ENCODE results near the gene PNMT. TPM values are rescaled to one million over a fixed set of nuclear protein-coding genes. Genes with fewer than 3 reads are reported as not detected.
"Not testable (repeated sequence)": the region's sequence is repeated elsewhere in the genome, so short reads cannot be mapped to it uniquely, and the experiment has no call there.

The PNMT gene
- polyA plus RNA-seq, 1 donor: 2.1 TPM

DNA sequence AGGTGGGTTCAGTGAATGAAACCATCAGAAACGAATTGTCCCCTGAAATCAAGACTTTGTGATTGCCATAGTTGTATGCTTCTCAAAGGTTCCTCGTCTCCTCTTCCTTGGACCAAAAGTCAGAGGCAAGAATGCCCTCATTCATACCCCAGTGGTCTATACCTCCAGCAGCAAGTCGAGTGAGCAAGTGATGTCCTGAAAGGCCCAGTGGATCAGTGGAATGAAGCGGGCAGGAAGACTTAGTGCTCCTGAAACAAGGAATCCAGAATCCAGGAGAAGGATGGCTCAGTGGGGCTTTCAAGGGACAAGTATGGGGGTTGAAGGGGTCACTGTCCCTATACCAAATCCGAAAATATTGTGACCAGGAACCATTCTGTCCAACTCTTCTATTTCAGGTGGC is 26.3 kb downstream of the PNMT start:
- H3K27ac ChIP-seq (ENCODE audit: low read length): peak overlapping the region; percentile 79
- H3K36me3 ChIP-seq (ENCODE audit: control insufficient read depth, insufficient read depth, low read length): no peaks in the 10 kb centered on the region
- no peaks in the 10 kb centered on the region for H3K27me3 ChIP-seq (ENCODE audit: control insufficient read depth, insufficient read depth, low read length)
- H3K9me3 ChIP-seq (ENCODE audit: control insufficient read depth, low read depth, low read length): no peaks in the 10 kb centered on the region
- DNase-seq: no peak
- no CpG with 5 or more reads among the region's 5 CpGs for WGBS (ENCODE audit: insufficient coverage, low lambda C conversion rate)
- H3K4me1 ChIP-seq (ENCODE audit: control insufficient read depth, insufficient read depth, low read length): peaks cover 44% of the 10 kb centered on the region
- H3K4me3 ChIP-seq (ENCODE audit: low read length): no peak overlapping the region

DNA sequence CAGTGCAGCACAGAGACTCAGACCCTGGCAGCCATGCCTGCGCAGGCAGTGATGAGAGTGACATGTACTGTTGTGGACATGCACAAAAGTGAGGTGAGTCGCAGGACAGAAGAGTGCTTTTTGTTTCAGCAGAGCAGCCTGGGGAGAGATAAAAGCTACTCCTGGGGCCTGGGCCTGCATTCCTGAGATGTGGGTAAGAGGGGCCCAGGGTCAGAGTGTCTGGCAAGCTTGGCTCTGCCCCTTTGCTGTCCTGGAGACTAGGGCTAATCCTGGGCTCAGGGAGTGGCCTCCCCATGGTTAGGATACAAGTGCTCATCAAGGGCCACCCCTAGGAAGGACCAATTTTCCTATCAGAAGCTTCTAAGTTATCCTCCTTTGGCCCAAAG is 26.8 kb downstream of the PNMT start:
- Histone ChIP-seq H3K27ac (ENCODE audit: low read length) (peak overlapping the region; percentile 79), H3K36me3 (ENCODE audit: control insufficient read depth, insufficient read depth, low read length) (no peaks in the 10 kb centered on the region)

DNA sequence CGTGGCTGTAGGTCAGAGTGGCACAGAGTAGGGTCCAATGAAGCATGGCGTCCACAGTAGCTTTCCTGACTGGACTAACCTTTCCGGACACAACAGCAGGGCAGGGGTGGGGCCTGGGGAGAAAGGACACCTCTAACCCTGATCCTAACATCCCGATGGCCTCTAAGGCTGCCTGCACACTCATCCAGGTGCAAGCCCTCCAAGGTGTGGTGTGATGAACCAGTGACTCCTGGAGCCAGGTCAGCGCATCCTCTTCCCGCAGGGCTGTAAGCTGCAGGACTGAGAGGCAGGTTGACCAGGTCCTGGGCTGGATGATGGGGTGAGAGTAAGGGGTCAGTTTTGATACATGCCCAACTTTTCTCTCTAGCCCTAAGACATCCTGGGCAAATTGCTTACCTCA is 28.5 kb downstream of the PNMT start:
- H3K27me3 ChIP-seq (ENCODE audit: control insufficient read depth, insufficient read depth, low read length): no peaks in the 10 kb centered on the region
- no CpG with 5 or more reads among the region's 6 CpGs for WGBS (ENCODE audit: insufficient coverage, low lambda C conversion rate)
- H3K36me3 ChIP-seq (ENCODE audit: control insufficient read depth, insufficient read depth, low read length): peaks cover under 1% of the 10 kb centered on the region
- no peaks in the 10 kb centered on the region for H3K9me3 ChIP-seq (ENCODE audit: control insufficient read depth, low read depth, low read length)
- H3K4me3 ChIP-seq (ENCODE audit: low read length): no peak overlapping the region
- no peak for DNase-seq
- H3K27ac ChIP-seq (ENCODE audit: low read length): no peak overlapping the region
- H3K4me1 ChIP-seq (ENCODE audit: control insufficient read depth, insufficient read depth, low read length): peaks cover 45% of the 10 kb centered on the region

More for the DNA sequence above, 26.8 kb downstream of the PNMT start:
- Histone ChIP-seq H3K27me3 (ENCODE audit: control insufficient read depth, insufficient read depth, low read length) (no peaks in the 10 kb centered on the region), H3K4me1 (ENCODE audit: control insufficient read depth, insufficient read depth, low read length) (peaks cover 44% of the 10 kb centered on the region), H3K4me3 (ENCODE audit: low read length) (no peak overlapping the region), H3K9me3 (ENCODE audit: control insufficient read depth, low read depth, low read length) (no peaks in the 10 kb centered on the region)
- no peak for DNase-seq
- no CpG with 5 or more reads among the region's 2 CpGs for WGBS (ENCODE audit: insufficient coverage, low lambda C conversion rate)

DNA sequence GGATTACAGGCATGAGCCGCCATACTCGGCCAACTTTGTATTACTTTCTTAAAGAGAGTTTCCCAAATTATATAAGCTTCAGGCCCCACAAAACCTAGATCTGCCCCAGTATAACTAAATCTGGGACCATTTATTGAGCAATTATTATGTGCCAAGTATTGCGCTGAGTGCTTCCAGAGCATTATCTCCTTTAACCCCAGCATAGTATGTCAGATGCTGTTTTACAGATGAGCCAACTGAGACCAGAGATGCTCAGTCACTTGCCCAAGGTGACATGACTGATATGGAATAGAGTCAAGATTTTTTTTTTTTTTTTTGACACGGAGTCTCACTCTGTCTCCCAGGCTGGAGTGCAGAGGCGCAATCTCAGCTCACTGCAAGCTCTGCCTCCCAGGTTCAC is 29.7 kb downstream of the PNMT start:
- no peak for DNase-seq
- 100% methylated on average over 1 of the region's 5 CpGs for WGBS (ENCODE audit: insufficient coverage, low lambda C conversion rate)
- H3K36me3 ChIP-seq (ENCODE audit: control insufficient read depth, insufficient read depth, low read length): peaks cover 9% of the 10 kb centered on the region
- H3K27me3 ChIP-seq (ENCODE audit: control insufficient read depth, insufficient read depth, low read length): no peaks in the 10 kb centered on the region
- no peak overlapping the region for H3K4me3 ChIP-seq (ENCODE audit: low read length)
- H3K9me3 ChIP-seq (ENCODE audit: control insufficient read depth, low read depth, low read length): no peaks in the 10 kb centered on the region
- peaks cover 51% of the 10 kb centered on the region for H3K4me1 ChIP-seq (ENCODE audit: control insufficient read depth, insufficient read depth, low read length)
- H3K27ac ChIP-seq (ENCODE audit: low read length): no peak overlapping the region

DNA sequence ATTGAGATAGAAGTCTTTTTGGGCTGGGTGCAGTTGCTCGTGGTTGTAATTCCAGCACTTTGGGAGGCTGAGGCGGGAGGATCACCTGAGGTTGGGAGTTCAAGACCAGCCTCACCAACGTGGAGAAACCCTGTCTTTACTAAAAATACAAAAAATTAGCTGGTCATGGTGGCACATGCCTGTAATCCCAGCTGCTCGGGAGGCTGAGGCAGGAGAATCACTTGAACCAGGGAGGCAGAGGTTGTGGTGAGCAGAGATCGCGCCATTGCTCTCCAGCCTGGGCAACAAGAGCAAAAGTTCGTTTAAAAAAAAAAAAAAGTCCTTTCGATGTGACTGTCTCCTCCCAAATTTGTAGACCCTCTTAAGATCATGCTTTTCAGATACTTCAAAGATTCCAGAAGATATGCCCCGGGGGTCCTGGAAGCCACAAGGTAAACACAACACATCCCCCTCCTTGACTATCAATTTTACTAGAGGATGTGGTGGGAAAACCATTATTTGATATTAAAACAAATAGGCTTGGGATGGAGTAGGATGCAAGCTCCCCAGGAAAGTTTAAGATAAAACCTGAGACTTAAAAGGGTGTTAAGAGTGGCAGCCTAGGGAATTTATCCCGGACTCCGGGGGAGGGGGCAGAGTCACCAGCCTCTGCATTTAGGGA is 31.0 kb downstream of the PNMT start:
- H3K4me1 ChIP-seq (ENCODE audit: control insufficient read depth, insufficient read depth, low read length): peaks cover 53% of the 10 kb centered on the region
- not testable (repeated sequence) for DNase-seq; H3K9me3 ChIP-seq (ENCODE audit: control insufficient read depth, low read depth, low read length); H3K27me3 ChIP-seq (ENCODE audit: control insufficient read depth, insufficient read depth, low read length)
- peak overlapping the region; percentile 93 for H3K27ac ChIP-seq (ENCODE audit: low read length)
- H3K36me3 ChIP-seq (ENCODE audit: control insufficient read depth, insufficient read depth, low read length): peaks cover 14% of the 10 kb centered on the region
- 64% methylated on average over 3 of the region's 11 CpGs for WGBS (ENCODE audit: insufficient coverage, low lambda C conversion rate)
- H3K4me3 ChIP-seq (ENCODE audit: low read length): peak overlapping the region; percentile 95

DNA sequence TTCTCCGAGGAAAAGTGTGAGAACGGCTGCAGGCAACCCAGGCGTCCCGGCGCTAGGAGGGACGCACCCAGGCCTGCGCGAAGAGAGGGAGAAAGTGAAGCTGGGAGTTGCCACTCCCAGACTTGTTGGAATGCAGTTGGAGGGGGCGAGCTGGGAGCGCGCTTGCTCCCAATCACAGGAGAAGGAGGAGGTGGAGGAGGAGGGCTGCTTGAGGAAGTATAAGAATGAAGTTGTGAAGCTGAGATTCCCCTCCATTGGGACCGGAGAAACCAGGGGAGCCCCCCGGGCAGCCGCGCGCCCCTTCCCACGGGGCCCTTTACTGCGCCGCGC is 31.5 kb downstream of the PNMT start, which contains the start of gene ERBB2:
Gene ERBB2, plus strand, starts transcription at position 247 of the 330 bp plus-strand sequence. CDS start 175 bp downstream, outside the sequence.
- Histone ChIP-seq H3K9me3 (ENCODE audit: control insufficient read depth, low read depth, low read length) (no peaks in the 10 kb centered on the region), H3K4me1 (ENCODE audit: control insufficient read depth, insufficient read depth, low read length) (peaks cover 51% of the 10 kb centered on the region), H3K27ac (ENCODE audit: low read length) (peak within 1 kb of the TSS; percentile 93), H3K27me3 (ENCODE audit: control insufficient read depth, insufficient read depth, low read length) (no peaks in the 10 kb centered on the region), H3K4me3 (ENCODE audit: low read length) (peak within 1 kb of the TSS; percentile 95), H3K36me3 (ENCODE audit: control insufficient read depth, insufficient read depth, low read length) (peaks cover 14% of the 10 kb centered on the region)
- WGBS (ENCODE audit: insufficient coverage, low lambda C conversion rate): no CpG with 5 or more reads among the region's 20 CpGs
- peak; percentile 90 to 93 for DNase-seq

DNA sequence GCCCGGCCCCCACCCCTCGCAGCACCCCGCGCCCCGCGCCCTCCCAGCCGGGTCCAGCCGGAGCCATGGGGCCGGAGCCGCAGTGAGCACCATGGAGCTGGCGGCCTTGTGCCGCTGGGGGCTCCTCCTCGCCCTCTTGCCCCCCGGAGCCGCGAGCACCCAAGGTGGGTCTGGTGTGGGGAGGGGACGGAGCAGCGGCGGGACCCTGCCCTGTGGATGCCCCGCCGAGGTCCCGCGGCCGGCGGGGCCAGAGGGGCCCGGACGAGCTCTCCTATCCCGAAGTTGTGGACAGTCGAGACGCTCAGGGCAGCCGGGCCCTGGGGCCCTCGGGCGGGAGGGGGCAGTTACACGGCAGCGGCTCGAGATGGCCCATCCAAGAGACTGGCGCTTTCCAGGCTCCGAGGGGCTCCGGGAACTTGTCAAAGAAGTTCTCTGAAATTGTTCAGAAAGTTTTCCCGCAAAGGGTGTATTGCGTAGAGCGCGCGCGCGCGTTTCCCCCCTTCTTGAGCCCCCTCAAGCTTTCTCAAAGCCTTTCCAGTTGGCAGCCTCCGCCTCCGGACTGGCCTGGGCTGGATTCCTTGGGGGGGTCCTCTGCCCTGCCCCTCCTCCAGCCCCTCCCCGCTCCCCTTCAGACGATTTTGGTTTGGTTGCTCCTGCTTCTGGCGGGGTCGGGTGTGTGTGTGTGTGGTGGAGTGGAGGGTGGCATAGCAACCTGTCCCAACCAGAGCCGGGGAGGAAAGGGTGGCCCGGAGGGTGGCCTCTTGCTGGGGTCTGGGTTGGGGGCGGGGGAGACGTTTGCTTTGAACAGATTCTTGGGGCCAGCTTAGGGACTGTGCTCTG is 32.1 kb downstream of the PNMT start:
- peak in 1 of 2 donors; percentile 60 for DNase-seq
- H3K4me1 ChIP-seq (ENCODE audit: control insufficient read depth, insufficient read depth, low read length): peaks cover 51% of the 10 kb centered on the region
- no CpG with 5 or more reads among the region's 57 CpGs for WGBS (ENCODE audit: insufficient coverage, low lambda C conversion rate)

DNA sequence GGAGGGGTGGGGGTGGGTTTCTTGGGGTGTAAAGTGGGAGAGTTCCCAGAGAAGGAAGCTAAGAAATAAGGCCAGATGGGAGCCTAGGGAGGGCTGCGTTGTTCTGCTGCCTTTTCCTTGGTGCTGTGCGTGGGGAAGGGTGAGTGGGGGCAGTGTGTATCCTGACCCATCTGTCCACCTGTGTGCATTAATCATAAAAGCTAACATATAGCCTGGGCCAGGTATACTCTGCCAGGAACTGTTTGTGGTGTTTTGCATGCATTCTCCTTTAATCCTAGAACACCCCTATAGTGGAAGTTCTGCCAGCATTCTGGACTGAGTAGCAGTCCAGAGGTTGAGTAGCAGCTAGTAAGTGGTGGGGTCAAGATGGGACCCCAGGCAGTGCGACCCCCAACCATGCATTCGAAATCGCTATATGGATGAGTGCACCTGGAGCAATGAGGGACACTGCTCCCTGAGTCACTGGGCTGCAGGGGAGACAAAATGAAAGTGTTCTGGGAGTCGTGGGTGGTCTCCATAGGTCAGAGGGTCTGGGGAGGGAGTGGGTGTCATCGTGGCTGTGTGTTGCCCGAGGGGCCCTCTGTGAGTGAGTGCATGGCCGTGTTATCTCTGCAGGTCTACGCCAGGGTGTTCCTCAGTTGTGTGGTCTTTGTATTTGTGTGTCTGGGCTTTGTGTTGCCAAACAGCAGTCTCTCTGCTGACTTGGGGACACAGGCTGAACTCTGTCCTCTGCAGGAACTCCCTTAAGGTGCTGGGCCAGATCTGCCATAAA is 32.9 kb downstream of the PNMT start:
- Histone ChIP-seq H3K27me3 (ENCODE audit: control insufficient read depth, insufficient read depth, low read length) (no peaks in the 10 kb centered on the region), H3K4me3 (ENCODE audit: low read length) (peak overlapping the region; percentile 95), H3K4me1 (ENCODE audit: control insufficient read depth, insufficient read depth, low read length) (peaks cover 52% of the 10 kb centered on the region), H3K9me3 (ENCODE audit: control insufficient read depth, low read depth, low read length) (no peaks in the 10 kb centered on the region), H3K27ac (ENCODE audit: low read length) (peak overlapping the region; percentile 93), H3K36me3 (ENCODE audit: control insufficient read depth, insufficient read depth, low read length) (peaks cover 24% of the 10 kb centered on the region)
- no CpG with 5 or more reads among the region's 10 CpGs for WGBS (ENCODE audit: insufficient coverage, low lambda C conversion rate)
- DNase-seq: peak; percentile 87 to 94

More for the DNA sequence above, 32.1 kb downstream of the PNMT start:
- H3K9me3 ChIP-seq (ENCODE audit: control insufficient read depth, low read depth, low read length): no peaks in the 10 kb centered on the region
- H3K4me3 ChIP-seq (ENCODE audit: low read length): peak overlapping the region; percentile 95
- no peaks in the 10 kb centered on the region for H3K27me3 ChIP-seq (ENCODE audit: control insufficient read depth, insufficient read depth, low read length)
- peaks cover 16% of the 10 kb centered on the region for H3K36me3 ChIP-seq (ENCODE audit: control insufficient read depth, insufficient read depth, low read length)
- peak overlapping the region; percentile 93 for H3K27ac ChIP-seq (ENCODE audit: low read length)

DNA sequence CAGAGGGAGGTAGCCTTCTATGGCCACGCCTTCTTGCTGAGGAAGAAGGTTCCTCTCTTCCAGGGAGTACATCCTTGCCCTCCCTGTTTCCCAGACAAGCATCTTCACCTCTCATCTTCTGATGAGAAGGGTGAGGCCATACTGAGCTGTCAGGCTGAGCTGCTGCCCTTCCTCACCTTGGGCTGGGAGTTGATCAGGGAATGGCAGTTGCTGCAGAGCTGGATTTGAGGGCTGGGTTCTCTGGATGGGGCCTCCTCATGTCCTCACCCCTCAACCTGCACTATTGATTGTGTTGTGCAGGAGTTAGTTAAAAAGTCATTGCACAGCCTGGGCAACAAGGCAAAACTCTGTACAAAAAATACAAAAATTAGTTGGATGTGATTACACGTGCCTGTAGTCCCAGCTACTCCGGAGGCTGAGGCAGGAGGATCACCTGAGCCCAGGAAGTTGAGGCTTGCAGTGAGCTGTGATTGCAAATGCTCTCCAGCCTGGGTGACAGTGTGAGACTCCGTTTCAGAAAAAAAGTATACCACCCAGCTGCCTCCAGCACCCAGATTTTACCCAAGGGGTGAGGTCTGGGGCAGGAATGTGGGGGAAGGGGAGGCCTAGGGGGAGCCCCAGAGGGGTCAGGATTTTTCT is 33.6 kb downstream of the PNMT start:
- DNase-seq: no peak
- Histone ChIP-seq H3K27me3 (ENCODE audit: control insufficient read depth, insufficient read depth, low read length) (no peaks in the 10 kb centered on the region), H3K4me1 (ENCODE audit: control insufficient read depth, insufficient read depth, low read length) (peaks cover 51% of the 10 kb centered on the region), H3K36me3 (ENCODE audit: control insufficient read depth, insufficient read depth, low read length) (peaks cover 31% of the 10 kb centered on the region), H3K9me3 (ENCODE audit: control insufficient read depth, low read depth, low read length) (no peaks in the 10 kb centered on the region), H3K27ac (ENCODE audit: low read length) (peak overlapping the region; percentile 93), H3K4me3 (ENCODE audit: low read length) (peak overlapping the region; percentile 17)
- no CpG with 5 or more reads among the region's 4 CpGs for WGBS (ENCODE audit: insufficient coverage, low lambda C conversion rate)

All from large intestine (tissue), 3 donors.